SJSA1 (cell line): ENCODE measurements around the gene SUPT6H. TPM values are rescaled to one million over a fixed set of nuclear protein-coding genes. Genes with fewer than 3 reads are reported as not detected.
A peak's percentile ranks its signal among the peaks of the same experiment; 100 is the strongest.
"Not testable (repeated sequence)": the region's sequence is repeated elsewhere in the genome, so short reads cannot be mapped to it uniquely, and the experiment has no call there.

ENCODE experiments used
- DNase-seq, 2 experiments: peaks; one replicate each; pipeline ENCODE4 v3.0.0-alpha.2; 2015 to 2020; ENCODE audit warnings: low spot score in 2 of 2, low read depth in 1 of 2
- H3K27ac ChIP-seq: fragments of 250-450 bp; sonication (Bioruptor Pico); 2 replicates; pipeline ENCODE4 v1.5.1; 2020; ENCODE audit warnings: mild to moderate bottlenecking, moderate library complexity
- H3K27me3 ChIP-seq: fragments of 250-450 bp; sonication (Bioruptor Pico); replicated peaks from 2 replicates; pipeline ENCODE4 v1.5.1; 2020; ENCODE audit warnings: mild to moderate bottlenecking, moderate library complexity
- H3K36me3 ChIP-seq: fragments of 250-450 bp; sonication (Bioruptor Pico); 2 replicates; pipeline ENCODE4 v1.5.1; 2020; ENCODE audit warnings: mild to moderate bottlenecking
- H3K4me1 ChIP-seq: fragments of 250-450 bp; sonication (Bioruptor Pico); replicated peaks from 2 replicates; pipeline ENCODE4 v1.6.1; 2021; ENCODE audit warnings: mild to moderate bottlenecking
- H3K4me3 ChIP-seq: fragments of 250-450 bp; sonication (Bioruptor Pico); 2 replicates; pipeline ENCODE4 v1.5.1; 2020; ENCODE audit warnings: mild to moderate bottlenecking
- H3K9me3 ChIP-seq: fragments of 250-450 bp; sonication (Bioruptor Pico); replicated peaks from 2 replicates; pipeline ENCODE4 v1.5.1; 2020; ENCODE audit warnings: mild to moderate bottlenecking
- total RNA-seq: library from RNA; depleted of rRNA; stranded (reverse); fragments of >200 nt; shearing (Covaris generic); gene quantifications from 2 replicates; pipeline ENCODE4 v1.2.3, GENCODE V29; 2014

SUPT6H gene
- total RNA-seq, 1 experiment from 2014 or later, result 39.3 TPM

DNA sequence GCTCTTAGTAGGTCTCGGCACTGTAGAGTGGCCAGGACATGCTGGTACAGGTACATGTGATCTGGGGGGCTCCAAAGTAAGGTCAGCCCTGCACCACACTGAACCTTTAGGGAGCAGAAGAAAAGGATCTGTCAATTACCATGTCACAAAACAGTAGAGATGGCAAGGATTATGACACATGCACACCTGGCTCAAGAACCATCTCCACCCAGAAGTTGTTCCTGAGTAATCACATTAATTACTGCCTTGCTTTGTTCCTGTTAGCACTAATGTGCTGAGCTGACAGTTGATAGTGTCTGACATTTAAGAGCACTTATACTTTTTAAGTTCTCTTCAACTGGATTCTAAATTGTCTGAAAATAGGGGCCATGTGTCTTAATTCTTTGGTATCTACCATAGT is 26.5 kb upstream of the SUPT6H start:
- no peaks in the 10 kb centered on the region for H3K4me1 ChIP-seq
- DNase-seq, result no peak
- H3K4me3 ChIP-seq, result no peak overlapping the region
- no peaks in the 10 kb centered on the region for H3K9me3 ChIP-seq
- no peak overlapping the region for H3K27ac ChIP-seq
- peaks cover 95% of the 10 kb centered on the region for H3K36me3 ChIP-seq
- H3K27me3 ChIP-seq, result no peaks in the 10 kb centered on the region

DNA sequence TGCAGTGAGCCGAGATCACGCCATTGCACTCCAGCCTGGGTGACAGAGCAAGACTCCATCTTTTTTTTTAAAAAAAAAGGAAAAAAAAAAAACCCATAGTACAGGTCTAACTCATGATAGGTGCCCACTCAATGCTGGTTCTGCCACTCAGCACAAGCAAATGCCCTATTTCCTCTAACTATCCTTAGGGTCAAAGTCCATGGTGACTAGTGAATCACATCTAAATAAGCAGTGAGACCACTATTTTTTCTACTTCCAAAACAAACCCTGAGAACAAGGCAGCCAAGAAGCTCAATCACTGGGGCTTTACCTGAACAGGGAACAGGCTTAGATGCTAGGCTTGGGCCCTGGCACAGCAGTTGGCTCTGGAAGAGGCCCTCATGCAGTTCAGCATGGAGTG is 20.4 kb upstream of the SUPT6H start:
- H3K4me3 ChIP-seq, result no peak overlapping the region
- no peak overlapping the region for H3K27ac ChIP-seq
- DNase-seq, result no peak
- H3K27me3 ChIP-seq, result no peaks in the 10 kb centered on the region
- H3K4me1 ChIP-seq, result peaks cover 10% of the 10 kb centered on the region
- no peaks in the 10 kb centered on the region for H3K9me3 ChIP-seq
- H3K36me3 ChIP-seq, result peaks cover 76% of the 10 kb centered on the region

DNA sequence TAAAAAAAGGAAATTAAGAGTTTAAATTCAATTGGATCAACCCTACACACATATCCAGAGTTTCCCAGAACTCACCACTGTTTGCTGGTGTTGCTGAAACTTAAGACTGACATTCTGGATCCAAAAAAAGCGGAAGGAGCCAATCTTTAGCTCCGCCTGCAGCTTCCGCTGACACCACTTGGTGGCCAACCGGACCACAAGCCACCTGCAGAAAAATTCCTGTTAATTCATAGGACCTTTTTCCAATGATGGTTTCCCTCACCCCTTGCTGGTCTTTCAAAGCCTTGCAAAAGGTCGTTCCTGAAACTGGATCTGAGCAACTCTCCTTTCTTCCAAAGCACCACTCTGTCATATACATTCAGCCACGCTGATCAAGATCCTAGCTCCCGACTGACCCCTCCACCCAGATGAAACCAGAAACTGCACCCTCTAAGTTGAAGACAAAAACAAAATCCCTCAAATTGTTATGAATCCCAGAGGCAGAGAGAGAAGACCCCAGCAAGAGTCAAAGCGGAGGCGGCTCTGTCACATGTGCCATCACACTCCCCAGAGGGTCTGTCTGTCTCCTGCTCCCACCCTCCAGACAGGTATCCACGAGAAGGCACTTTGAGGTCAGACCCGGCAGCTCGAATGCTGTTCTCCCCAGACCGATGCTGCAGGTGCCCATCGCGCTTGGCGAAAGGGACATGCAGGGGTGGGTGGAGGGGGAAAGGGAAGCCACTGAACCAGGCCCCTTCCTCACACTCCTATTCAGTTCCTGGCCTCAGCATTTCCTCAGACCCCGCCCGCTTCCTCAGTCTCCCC is 17.8 kb upstream of the SUPT6H start:
- H3K27ac ChIP-seq, result no peak overlapping the region
- peak in 1 of 2 experiments; percentile 51 for DNase-seq
- peaks cover 15% of the 10 kb centered on the region for H3K4me1 ChIP-seq

DNA sequence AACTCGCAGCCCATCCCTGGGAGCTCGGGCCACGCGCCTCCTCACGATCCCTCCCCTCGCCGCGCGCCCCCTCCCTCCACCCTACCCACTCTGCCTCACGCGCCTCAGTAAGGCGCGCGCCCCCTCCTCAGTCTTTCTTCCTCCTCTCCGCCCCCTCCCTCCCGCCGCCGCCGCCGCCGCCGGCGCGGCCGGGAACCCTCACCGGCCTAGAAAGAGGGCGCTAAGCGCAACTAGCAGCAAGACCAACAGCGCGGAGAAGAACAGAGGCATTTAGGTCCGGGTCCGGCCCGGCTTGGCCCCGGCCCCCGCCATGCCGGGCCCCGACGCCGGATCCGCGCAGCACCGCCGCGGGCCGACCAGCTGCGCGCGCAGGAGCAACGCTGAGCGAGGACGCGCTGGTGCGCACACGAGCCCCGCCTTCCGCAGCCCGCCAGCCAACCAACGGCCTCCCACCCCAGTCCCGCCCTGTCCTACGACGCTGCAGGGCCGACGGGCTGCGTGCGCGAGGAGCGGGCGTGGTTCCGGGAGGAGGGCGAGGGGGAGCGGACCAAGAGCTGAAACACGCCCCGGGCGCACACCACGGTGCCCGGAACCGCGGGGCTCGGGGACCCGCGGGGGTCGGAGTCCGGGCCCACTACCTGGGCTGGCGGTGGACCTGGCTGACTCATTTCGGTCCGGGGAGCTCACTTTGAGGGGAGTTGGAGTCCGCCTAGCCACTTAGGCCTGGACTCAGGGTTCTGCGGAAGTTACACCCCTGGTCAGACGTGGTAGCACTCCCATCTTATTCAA is 17.0 kb upstream of the SUPT6H start, which contains the start of gene BLTP2:
Gene BLTP2, minus strand, starts transcription at position 372 of the 789 bp plus-strand sequence. Its CDS starts 102 bp downstream, at position 270.
- Histone ChIP-seq H3K4me3 (peak within 1 kb of the TSS; percentile 59), H3K36me3 (peaks cover 62% of the 10 kb centered on the region), H3K27me3 (no peaks in the 10 kb centered on the region), H3K9me3 (no peaks in the 10 kb centered on the region), H3K4me1 (peaks cover 15% of the 10 kb centered on the region), H3K27ac (peak within 1 kb of the TSS; percentile 43)
- DNase-seq, result peak; percentile 87 to 95

More for the DNA sequence above, 17.8 kb upstream of the SUPT6H start:
- H3K36me3 ChIP-seq, result peaks cover 65% of the 10 kb centered on the region
- no peaks in the 10 kb centered on the region for H3K27me3 ChIP-seq
- H3K4me3 ChIP-seq, result peak overlapping the region; percentile 59
- H3K9me3 ChIP-seq, result no peaks in the 10 kb centered on the region

DNA sequence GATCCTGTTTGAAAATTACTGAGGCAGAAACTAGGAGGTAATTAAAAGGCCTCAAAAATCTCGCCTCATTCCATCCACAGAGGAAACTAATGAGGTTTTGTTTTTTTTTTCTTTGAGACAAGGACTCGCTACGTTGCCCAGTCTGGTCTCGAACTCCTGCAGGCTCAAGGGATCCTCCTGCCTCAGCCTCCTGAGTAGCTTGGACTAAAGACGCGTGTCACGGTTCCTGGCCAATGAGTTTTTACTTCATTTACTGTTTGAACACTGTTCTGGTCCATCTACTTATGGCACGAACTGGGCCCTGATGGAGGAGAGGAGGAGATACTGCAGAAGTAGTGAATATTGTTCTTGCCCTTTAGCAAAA is 16.4 kb upstream of the SUPT6H start:
- Histone ChIP-seq H3K36me3 (peaks cover 57% of the 10 kb centered on the region), H3K27me3 (no peaks in the 10 kb centered on the region), H3K4me1 (peaks cover 15% of the 10 kb centered on the region), H3K27ac (peak overlapping the region; percentile 43), H3K4me3 (peak overlapping the region; percentile 59), H3K9me3 (no peaks in the 10 kb centered on the region)
- no peak for DNase-seq

DNA sequence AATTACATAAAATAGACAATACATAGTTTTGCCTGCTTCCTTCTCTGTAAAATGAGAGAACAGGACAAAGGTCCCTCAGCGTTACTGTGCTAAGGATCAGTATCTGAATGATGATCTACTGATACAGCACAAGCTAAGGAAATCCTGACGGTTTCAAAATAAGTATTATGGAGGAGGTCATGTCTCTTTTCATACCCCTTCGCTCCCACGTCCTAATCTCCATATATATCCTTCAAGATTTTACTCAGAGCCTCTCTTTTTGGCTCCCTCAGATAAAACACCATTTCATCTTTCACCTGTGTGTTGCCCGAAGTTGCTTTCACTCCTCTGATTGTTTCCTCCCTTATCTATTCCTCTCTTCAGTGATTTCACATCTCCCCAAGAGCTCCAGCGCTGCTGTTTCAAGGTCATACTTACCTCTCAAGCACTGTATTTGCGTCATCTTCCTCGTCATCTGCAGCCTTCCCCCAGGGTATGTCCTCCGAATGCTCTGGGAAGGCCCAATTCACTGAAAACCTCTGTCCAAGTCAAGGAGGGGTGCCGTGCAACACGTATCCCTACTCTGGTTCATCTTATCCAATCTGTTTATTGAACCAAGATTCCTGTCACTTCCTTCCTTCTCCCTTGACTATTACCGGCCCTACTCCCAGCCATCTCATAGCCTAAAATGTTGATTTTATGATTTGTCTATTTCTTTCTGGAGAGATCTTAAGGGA is 15.8 kb upstream of the SUPT6H start:
- H3K4me3 ChIP-seq, result no peak overlapping the region

DNA sequence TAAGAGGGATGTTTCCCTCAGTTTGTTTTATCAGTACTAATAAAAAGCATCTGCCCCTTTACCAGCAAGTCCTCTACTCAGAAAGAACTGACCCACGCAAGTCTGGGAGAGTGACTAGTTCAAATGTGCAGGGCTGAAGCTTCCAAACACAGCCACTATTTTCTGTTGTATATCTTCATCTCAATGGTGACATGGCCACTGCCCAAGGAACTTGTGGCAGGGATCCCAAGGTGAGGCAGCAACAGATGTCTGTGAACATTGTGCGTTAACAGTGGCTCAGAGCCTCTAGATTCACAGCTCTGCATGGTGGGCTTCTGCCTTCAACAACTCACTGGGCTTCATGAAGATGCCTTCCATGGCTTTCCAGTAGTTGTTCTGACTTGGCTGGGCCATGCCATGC is 13.3 kb upstream of the SUPT6H start:
- H3K27me3 ChIP-seq, result no peaks in the 10 kb centered on the region
- no peaks in the 10 kb centered on the region for H3K9me3 ChIP-seq
- peaks cover 55% of the 10 kb centered on the region for H3K36me3 ChIP-seq
- no peak for DNase-seq
- peaks cover 12% of the 10 kb centered on the region for H3K4me1 ChIP-seq
- no peak overlapping the region for H3K4me3 ChIP-seq
- no peak overlapping the region for H3K27ac ChIP-seq

More for the DNA sequence above, 15.8 kb upstream of the SUPT6H start:
- peaks cover 57% of the 10 kb centered on the region for H3K36me3 ChIP-seq
- H3K9me3 ChIP-seq, result no peaks in the 10 kb centered on the region
- no peaks in the 10 kb centered on the region for H3K27me3 ChIP-seq
- no peak for DNase-seq
- peaks cover 15% of the 10 kb centered on the region for H3K4me1 ChIP-seq
- H3K27ac ChIP-seq, result peak overlapping the region; percentile 7; the same call in 1 of the 2 replicates

DNA sequence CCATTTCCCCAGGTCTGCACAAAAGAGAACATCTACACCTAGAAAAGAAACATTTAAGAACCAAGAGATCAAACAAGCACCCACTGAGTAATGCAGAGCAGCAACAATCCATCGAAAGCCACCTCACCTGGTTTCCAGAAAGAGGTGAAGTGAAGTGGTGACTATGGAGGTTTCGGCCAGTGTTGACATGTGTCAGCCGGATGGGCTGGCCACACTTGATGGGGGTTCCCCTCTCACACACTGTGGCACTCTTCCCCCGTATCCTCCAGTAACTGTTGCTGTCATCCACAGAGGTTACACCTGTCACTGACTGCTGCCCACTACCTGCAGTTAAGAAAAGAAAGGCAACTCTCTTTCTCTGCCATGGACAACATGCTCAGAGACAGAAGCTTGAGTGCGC is 6.8 kb upstream of the SUPT6H start:
- no peak for DNase-seq
- Histone ChIP-seq H3K4me1 (no peaks in the 10 kb centered on the region), H3K27me3 (no peaks in the 10 kb centered on the region), H3K9me3 (no peaks in the 10 kb centered on the region), H3K36me3 (peaks cover 71% of the 10 kb centered on the region), H3K4me3 (no peak overlapping the region), H3K27ac (no peak overlapping the region)

DNA sequence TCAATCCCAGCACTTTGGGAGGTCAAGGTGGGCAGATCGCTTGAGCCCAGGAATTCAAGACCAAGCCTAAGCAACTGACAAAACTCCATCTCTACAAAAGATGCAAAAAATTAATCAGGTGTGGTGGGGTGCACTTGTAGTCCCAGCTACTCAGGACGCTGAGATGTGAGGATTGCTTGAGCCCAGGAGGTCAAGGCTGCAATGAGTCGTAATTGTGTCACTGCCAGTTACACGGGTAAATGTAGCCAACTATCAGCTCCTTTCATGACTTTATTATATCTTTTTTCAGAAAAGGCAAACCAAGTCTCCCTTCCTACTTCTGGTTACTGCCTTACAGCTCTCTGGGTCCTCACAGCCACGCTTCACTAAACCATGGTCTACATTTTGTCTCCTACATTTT is 4.2 kb upstream of the SUPT6H start:
- H3K9me3 ChIP-seq, result no peaks in the 10 kb centered on the region
- H3K4me3 ChIP-seq, result no peak overlapping the region
- peaks cover 6% of the 10 kb centered on the region for H3K4me1 ChIP-seq
- no peaks in the 10 kb centered on the region for H3K27me3 ChIP-seq
- H3K36me3 ChIP-seq, result peaks cover 70% of the 10 kb centered on the region
- DNase-seq, result no peak
- H3K27ac ChIP-seq, result no peak overlapping the region

DNA sequence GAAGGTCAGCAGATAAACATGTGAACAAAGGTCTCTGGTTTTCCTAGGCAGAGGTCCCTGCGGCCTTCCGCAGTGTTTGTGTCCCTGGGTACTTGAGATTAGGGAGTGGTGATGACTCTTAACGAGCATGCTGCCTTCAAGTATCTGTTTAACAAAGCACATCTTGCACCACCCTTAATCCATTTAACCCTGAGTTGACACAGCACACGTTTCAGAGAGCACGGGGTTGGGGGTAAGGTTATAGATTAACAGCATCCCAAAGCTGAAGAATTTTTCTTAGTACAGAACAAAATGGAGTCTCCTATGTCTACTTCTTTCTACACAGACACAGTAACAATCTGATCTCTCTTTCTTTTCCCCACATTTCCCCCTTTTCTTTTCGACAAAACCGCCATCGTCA is 3.7 kb upstream of the SUPT6H start:
- peaks cover 68% of the 10 kb centered on the region for H3K36me3 ChIP-seq
- H3K4me3 ChIP-seq, H3K27me3 ChIP-seq, DNase-seq, H3K27ac ChIP-seq, H3K9me3 ChIP-seq: not testable (repeated sequence)
- H3K4me1 ChIP-seq, result peaks cover 12% of the 10 kb centered on the region

DNA sequence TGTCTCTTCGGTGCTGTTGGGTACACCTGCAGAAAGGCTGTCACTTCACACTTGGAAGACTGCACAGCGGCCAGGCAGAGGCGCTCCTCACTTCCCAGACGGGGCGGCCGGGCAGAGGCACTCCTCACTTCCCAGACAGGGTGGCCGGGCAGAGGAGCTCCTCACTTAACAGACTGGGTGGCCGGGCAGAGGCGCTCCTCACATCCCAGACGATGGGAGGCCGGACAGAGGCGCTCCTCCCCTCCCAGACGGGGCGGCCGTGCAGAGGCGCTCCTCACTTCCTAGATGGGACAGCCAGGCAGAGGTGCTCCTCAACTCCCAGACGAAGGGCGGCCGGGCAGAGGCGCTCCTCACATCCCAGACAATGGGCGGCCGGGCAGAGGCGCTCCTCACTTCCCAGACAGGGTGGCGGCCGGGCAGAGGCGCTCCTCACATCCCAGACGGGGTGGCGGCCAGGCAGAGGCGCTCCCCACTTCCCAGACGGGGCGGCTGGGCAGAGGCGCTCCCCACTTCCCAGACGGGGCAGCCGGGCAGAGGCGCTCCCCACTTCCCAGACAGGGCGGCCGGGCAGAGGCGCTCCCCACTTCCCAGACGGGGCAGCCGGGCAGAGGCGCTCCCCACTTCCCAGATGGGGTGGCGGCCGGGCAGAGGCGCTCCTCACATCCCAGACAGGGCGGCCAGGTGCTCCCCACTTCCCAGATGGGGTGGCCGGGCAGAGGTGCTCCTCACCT is 3.1 kb upstream of the SUPT6H start:
- not testable (repeated sequence) for DNase-seq, H3K9me3 ChIP-seq, H3K4me3 ChIP-seq, H3K27me3 ChIP-seq, H3K27ac ChIP-seq
- peaks cover 66% of the 10 kb centered on the region for H3K36me3 ChIP-seq
- H3K4me1 ChIP-seq, result peaks cover 15% of the 10 kb centered on the region

DNA sequence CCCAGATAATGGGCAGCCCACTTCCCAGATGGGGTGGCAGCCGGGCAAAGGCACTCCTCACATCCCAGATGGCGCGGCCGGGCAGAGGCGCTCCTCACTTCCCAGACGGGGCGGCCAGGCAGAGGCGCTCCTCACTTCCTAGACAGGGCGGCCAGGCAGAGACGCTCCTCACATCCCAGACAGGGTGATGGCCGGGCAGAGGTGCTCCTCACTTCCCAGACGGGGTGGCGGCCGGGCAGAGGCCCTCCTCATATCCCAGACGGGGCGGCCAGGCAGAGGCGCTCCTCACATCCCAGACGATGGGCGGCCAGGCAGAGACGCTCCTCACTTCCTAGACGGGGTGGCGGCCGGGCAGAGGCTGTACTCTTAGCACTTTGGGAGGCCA is 2.5 kb upstream of the SUPT6H start:
- H3K9me3 ChIP-seq, H3K27me3 ChIP-seq, H3K27ac ChIP-seq, H3K4me3 ChIP-seq, DNase-seq: not testable (repeated sequence)
- peaks cover 69% of the 10 kb centered on the region for H3K36me3 ChIP-seq
- peaks cover 17% of the 10 kb centered on the region for H3K4me1 ChIP-seq

DNA sequence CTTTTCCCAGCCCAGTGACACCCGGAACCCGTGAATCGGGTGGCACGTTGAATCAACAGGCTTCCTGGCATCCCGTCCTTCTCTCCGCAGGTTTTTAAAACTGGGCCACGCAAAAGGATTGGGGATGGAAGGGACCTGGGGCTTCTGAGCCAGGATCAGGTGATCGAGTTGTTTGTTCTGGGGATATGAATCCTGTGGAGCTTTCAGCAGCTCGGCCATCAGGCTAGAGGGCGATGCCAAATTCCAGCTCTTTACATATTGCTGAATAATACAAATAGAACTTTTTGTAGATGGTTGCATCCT is 473 bp downstream of the SUPT6H start:
- H3K4me1 ChIP-seq, result peaks cover 17% of the 10 kb centered on the region
- H3K27me3 ChIP-seq, result no peaks in the 10 kb centered on the region
- no peak for DNase-seq
- peak overlapping the region; percentile 76 for H3K4me3 ChIP-seq
- H3K36me3 ChIP-seq, result peaks cover 69% of the 10 kb centered on the region
- no peaks in the 10 kb centered on the region for H3K9me3 ChIP-seq
- peak overlapping the region; percentile 87 for H3K27ac ChIP-seq
